ENCODE results near the gene SOX6.
"Not testable (repeated sequence)": the region's sequence is repeated elsewhere in the genome, so short reads cannot be mapped to it uniquely, and the experiment has no call there.

SOX6 gene

DNA sequence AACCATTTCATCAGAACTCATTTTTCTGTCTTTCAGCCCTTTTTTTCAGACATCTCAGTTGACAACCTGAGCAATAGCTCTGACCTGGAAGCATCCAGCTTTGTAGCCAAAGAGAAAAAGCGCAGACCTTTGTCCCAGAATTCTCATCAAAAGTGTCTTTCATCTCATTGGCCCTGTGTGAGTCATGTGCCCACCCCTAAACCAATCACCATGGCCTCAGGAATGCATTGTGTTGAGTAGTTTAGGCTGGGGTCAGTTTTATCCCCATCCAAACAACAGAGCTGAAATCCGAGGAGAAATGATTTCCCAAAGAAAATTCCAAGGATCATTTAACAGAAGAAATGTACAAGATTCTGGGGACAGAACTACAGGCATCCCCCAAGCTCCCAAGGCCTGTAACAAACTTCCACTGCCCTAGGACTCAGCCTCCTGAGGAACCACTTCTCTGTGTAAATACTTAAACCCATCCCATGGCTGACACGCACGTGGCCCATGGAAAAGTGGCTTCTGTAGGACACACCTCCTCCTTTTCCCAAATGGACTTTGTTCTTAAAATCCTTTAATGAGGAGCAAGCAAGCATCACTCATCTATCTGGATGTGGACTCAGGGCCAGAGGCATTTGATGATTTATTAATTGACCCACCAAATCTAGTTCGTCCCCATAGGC, 429.0 kb downstream of the SOX6 start:
- no peak overlapping the region for H3K4me3 ChIP-seq (ENCODE audit: low read depth, low read length)
- H2AFZ ChIP-seq: no peak overlapping the region
- TF ChIP-seq, protein P1, sequence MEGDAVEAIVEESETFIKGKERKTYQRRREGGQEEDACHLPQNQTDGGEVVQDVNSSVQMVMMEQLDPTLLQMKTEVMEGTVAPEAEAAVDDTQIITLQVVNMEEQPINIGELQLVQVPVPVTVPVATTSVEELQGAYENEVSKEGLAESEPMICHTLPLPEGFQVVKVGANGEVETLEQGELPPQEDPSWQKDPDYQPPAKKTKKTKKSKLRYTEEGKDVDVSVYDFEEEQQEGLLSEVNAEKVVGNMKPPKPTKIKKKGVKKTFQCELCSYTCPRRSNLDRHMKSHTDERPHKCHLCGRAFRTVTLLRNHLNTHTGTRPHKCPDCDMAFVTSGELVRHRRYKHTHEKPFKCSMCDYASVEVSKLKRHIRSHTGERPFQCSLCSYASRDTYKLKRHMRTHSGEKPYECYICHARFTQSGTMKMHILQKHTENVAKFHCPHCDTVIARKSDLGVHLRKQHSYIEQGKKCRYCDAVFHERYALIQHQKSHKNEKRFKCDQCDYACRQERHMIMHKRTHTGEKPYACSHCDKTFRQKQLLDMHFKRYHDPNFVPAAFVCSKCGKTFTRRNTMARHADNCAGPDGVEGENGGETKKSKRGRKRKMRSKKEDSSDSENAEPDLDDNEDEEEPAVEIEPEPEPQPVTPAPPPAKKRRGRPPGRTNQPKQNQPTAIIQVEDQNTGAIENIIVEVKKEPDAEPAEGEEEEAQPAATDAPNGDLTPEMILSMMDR (IDR thresholded peaks at IDR 0.05): no peak
- H3K36me3 ChIP-seq (ENCODE audit: control insufficient read depth, insufficient read depth, low read length): no peaks in the 10 kb centered on the region
- H3K4me1 ChIP-seq: no peaks in the 10 kb centered on the region
- no peak overlapping the region for H3K4me2 ChIP-seq (ENCODE audit: low read length)
- H3K79me2 ChIP-seq: no peaks in the 10 kb centered on the region
- no peak overlapping the region for H3K27ac ChIP-seq
- H3K9ac ChIP-seq: no peak overlapping the region
- no peaks in the 10 kb centered on the region for H3K9me3 ChIP-seq (ENCODE audit: control insufficient read depth, low read length)
- H3K27me3 ChIP-seq (ENCODE audit: control insufficient read depth, insufficient read depth, low read length): no peaks in the 10 kb centered on the region

DNA sequence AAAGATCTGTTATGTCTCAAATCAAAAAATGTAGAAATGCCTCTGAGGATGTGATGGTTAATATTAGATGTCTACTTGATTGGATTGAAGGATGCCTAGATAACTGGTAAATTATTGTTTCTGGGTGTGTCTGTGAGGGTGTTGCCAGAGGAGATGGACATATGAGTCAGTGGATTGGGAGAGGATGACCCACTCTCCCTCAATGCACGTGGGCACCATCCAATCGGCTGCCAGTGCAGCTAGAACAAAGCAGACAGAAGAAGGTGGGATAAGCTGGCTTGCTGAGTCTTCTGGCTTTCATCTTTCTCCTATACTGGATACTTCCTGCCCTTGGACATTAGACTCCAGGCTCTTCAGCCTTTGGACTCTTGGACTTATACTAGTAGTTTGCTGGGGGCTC, 430.3 kb downstream of the SOX6 start:
- Histone ChIP-seq H3K27me3 (ENCODE audit: control insufficient read depth, insufficient read depth, low read length) (no peaks in the 10 kb centered on the region), H3K4me2 (ENCODE audit: low read length) (no peak overlapping the region), H3K36me3 (ENCODE audit: control insufficient read depth, insufficient read depth, low read length) (no peaks in the 10 kb centered on the region), H3K79me2 (no peaks in the 10 kb centered on the region), H3K4me1 (no peaks in the 10 kb centered on the region), H3K9me3 (ENCODE audit: control insufficient read depth, low read length) (no peaks in the 10 kb centered on the region), H2AFZ (no peak overlapping the region), H3K4me3 (ENCODE audit: low read depth, low read length) (no peak overlapping the region), H3K9ac (no peak overlapping the region), H3K27ac (no peak overlapping the region)
- TF ChIP-seq, protein P1 (IDR thresholded peaks at IDR 0.05): no peak

GRCh38 chr11:15923183-15923582, 433.2 kb downstream of the SOX6 start:
- TF ChIP-seq, protein P1 (IDR thresholded peaks at IDR 0.05): no peak
- H3K4me2 ChIP-seq (ENCODE audit: low read length): no peak overlapping the region
- H2AFZ ChIP-seq: no peak overlapping the region

DNA sequence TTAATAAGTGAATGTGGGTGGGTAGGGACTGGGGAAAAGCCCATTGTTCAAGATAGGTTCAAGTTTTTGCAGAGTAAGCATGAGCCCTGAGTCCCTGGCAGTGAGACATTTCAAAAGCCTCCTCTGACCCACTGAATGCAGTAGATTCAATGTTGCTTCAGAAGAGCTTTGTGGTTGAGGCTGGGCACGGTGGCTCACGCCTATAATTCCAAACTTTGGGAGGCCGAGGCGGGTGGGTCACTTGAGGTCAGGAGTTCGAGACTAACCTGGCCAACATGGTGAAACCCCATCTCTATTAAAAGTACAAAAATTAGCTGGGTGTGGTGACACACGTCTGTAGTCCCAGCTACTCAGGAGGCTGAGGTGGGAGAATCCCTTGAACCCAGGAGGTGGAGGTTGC, 433.6 kb downstream of the SOX6 start:
- H2AFZ ChIP-seq; H3K4me2 ChIP-seq (ENCODE audit: low read length); H3K27ac ChIP-seq; H3K27me3 ChIP-seq (ENCODE audit: control insufficient read depth, insufficient read depth, low read length); H3K36me3 ChIP-seq (ENCODE audit: control insufficient read depth, insufficient read depth, low read length); H3K4me1 ChIP-seq; H3K4me3 ChIP-seq (ENCODE audit: low read depth, low read length); H3K9me3 ChIP-seq (ENCODE audit: control insufficient read depth, low read length); H3K9ac ChIP-seq; H3K79me2 ChIP-seq: not testable (repeated sequence)

More at GRCh38 chr11:15923183-15923582, 433.2 kb downstream of the SOX6 start:
- Histone ChIP-seq H3K27ac (no peak overlapping the region), H3K4me1 (no peaks in the 10 kb centered on the region), H3K79me2 (no peaks in the 10 kb centered on the region), H3K9me3 (ENCODE audit: control insufficient read depth, low read length) (no peaks in the 10 kb centered on the region), H3K4me3 (ENCODE audit: low read depth, low read length) (no peak overlapping the region), H3K36me3 (ENCODE audit: control insufficient read depth, insufficient read depth, low read length) (no peaks in the 10 kb centered on the region), H3K9ac (no peak overlapping the region), H3K27me3 (ENCODE audit: control insufficient read depth, insufficient read depth, low read length) (no peaks in the 10 kb centered on the region)

GRCh38 chr11:15920856-15921629, 435.3 kb downstream of the SOX6 start:
- H3K4me3 ChIP-seq (ENCODE audit: low read depth, low read length): no peak overlapping the region
- H3K4me1 ChIP-seq: no peaks in the 10 kb centered on the region
- H3K4me2 ChIP-seq (ENCODE audit: low read length): no peak overlapping the region
- H3K27ac ChIP-seq: no peak overlapping the region
- no peaks in the 10 kb centered on the region for H3K9me3 ChIP-seq (ENCODE audit: control insufficient read depth, low read length)
- TF ChIP-seq, protein P1 (IDR thresholded peaks at IDR 0.05): no peak
- no peak overlapping the region for H2AFZ ChIP-seq
- H3K36me3 ChIP-seq (ENCODE audit: control insufficient read depth, insufficient read depth, low read length): no peaks in the 10 kb centered on the region
- no peak overlapping the region for H3K9ac ChIP-seq
- no peaks in the 10 kb centered on the region for H3K27me3 ChIP-seq (ENCODE audit: control insufficient read depth, insufficient read depth, low read length)
- no peaks in the 10 kb centered on the region for H3K79me2 ChIP-seq

All from parathyroid adenoma (tissue), 2 donors.